ENCODE measurements around the gene KLK15.

DNA sequence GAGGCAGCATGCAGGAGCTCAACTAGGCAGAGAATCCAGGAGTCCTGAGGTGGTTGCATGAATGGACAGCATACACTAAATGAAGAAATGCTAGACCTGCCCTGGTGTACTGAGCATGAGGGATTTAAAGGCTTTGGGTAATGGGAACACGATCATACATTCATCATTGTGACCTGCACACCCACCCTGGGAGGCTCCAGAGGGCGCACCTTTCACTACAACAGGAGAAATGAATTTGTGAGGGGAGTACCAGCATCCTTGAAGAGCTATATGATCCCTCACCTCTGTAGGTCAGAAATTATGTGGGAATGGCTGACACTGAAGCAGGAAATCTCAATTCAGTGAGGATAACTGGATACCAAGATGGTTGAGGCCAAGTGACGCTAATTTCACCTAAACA, 48.8 kb upstream of the KLK15 start:
- TF ChIP-seq CTCF (IDR thresholded peaks at IDR 0.05; ENCODE audit: extremely low read depth in 1 of 2, insufficient read depth in 1 of 2, low read depth in 1 of 2, low read length in 2 of 2) (no peak), EZH2 (IDR thresholded peaks at IDR 0.05; ENCODE audit: borderline replicate concordance, low read depth, low read length, severe bottlenecking) (no peak), POLR2A (IDR thresholded peaks at IDR 0.05; ENCODE audit: low read depth, low read length) (no peak), POLR2AphosphoS5 (IDR thresholded peaks at IDR 0.05; ENCODE audit: insufficient read depth, low read depth, low read length) (no peak)

All from endothelial cell of umbilical vein (primary cell).